Pancreas (tissue), 10 donors: ENCODE data around the gene DGCR6. TPM values are rescaled to one million over a fixed set of nuclear protein-coding genes. Genes with fewer than 3 reads are reported as not detected.
"Not testable (repeated sequence)": the region's sequence is repeated elsewhere in the genome, so short reads cannot be mapped to it uniquely, and the experiment has no call there.

Experiments used
- ATAC-seq, 4 donors: fragments of 200-7000 bp; cut with Tn5 transposase; one replicate each; pipeline versions ENCODE4 v1.8.0 to v1.9.1; 2020; ENCODE audit warnings: mild to moderate bottlenecking in 4 of 4, moderate library complexity in 4 of 4
- DNase-seq, 6 donors: peaks; one replicate each; pipeline ENCODE4 v3.0.0-alpha.2; 2020
- FAIRE-seq: peaks from 2 replicates; lab custom pipeline; 2012; peaks lifted over from hg19 to GRCh38; lab: Jason Lieb, UNC
- H3K27ac ChIP-seq, 4 donors: fragments of 200-600 bp; sonication (generic); 1 replicate in 3 of 4; 2 replicates in 1 of 4; pipeline versions ENCODE4 v1.5.0 to v1.8.0; 2020
- H3K27me3 ChIP-seq, 4 donors: fragments of 200-600 bp; one replicate each; pipeline ENCODE4 v1.8.0; 2021
- H3K36me3 ChIP-seq, 3 donors: fragments of 200-600 bp; sonication (generic) in 1 of 3; one replicate each; pipeline versions ENCODE4 v1.5.0 to v1.8.0; 2020 to 2021
- H3K4me1 ChIP-seq, 3 donors: fragments of 200-600 bp; one replicate each; pipeline ENCODE4 v1.8.0; 2021
- H3K4me3 ChIP-seq, 4 donors: fragments of 200-600 bp; sonication (generic) in 2 of 4; one replicate each; pipeline versions ENCODE4 v1.5.0 to v1.8.0; 2020 to 2021
- H3K9me3 ChIP-seq, 4 donors: fragments of 200-600 bp; one replicate each; pipeline ENCODE4 v1.8.0; 2021
- WGBS, 2 donors: extraction: QIAGEN DNeasy Blood & Tissue Kit; methylation state at CpG; one replicate each; pipeline ENCODE4 v1.1.7; 2013; 5-methylcytosine and 5-hydroxymethylcytosine counted together
- intact Hi-C, 3 donors: fragments of 100-400 bp; cut with DNase I; formaldehyde crosslinking; loops; one replicate each; pipeline versions ENCODE4 v1.11.1 to v1.14.2; 2022
- polyA plus RNA-seq, 2 donors: library from polyadenylated mRNA; stranded (reverse); fragments of 200-250 nt; gene quantifications; one replicate each; pipeline ENCODE4 v1.2.3, GENCODE V29; 2013
- total RNA-seq, 6 donors: library from RNA; stranded (reverse); fragmentation: NEBNext Ultra II Directional in 4 of 6; extraction: Animal tissue kit (Norgen Biotek cat#: 25700) in 4 of 6; gene quantifications; one replicate each; pipeline versions ENCODE4 v1.2.1 to v1.2.4, GENCODE V29; 2021 to 2023
- TF ChIP-seq, protein P1 (sequence below), 4 donors: fragments of 200-600 bp; sonication (generic) in 3 of 4; IDR thresholded peaks; one replicate each; pipeline versions ENCODE4 v1.5.0 to v1.8.0; 2021; ENCODE audit warnings: antibody characterized with exemption in 4 of 4
- donor health status: healthy with polysubstance abuse.
- donor health status: DM: no; HTN: no; CAD: no; lungs with moderate emphysema.
- donor health status: DM: no; HTN: no; CAD: no.
- donor health status: control.
- donor health status: control.
- donor health status: Bipolar disorder and iron deficiency.
- donor health status: DM: yes; HTN: yes; CAD: no.
- donor health status: DM: no; HTN: no; CAD: no.
- donor health status: DM: no; HTN: no; CAD: no.
- donor health status: DM: yes; HTN: yes; CAD: no.

The DGCR6 gene
- total and polyA plus RNA-seq, 8 donors: 0.76 to 4.1 (median 2.0) TPM

DNA sequence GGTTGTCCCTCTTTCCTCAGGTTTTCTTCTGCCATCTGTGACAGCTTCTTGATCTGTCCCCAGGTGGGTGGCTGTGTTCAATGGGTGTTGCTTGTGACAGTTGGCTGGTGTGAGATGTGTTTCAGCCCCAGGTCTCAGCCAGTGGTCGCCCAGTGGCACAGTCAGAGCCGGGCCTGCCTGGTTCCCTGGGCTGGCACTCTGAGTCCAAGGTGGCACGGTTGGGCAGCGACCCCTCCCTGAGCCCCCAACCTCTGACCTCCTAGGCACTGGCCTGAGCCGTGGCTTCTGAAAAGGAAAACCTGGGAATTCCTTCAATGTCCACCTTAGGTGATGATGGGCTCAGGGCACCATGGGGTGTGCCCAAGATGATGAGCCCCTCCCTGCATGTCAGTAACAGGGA is 44.0 kb downstream of the DGCR6 start:
- TF ChIP-seq, protein P1, sequence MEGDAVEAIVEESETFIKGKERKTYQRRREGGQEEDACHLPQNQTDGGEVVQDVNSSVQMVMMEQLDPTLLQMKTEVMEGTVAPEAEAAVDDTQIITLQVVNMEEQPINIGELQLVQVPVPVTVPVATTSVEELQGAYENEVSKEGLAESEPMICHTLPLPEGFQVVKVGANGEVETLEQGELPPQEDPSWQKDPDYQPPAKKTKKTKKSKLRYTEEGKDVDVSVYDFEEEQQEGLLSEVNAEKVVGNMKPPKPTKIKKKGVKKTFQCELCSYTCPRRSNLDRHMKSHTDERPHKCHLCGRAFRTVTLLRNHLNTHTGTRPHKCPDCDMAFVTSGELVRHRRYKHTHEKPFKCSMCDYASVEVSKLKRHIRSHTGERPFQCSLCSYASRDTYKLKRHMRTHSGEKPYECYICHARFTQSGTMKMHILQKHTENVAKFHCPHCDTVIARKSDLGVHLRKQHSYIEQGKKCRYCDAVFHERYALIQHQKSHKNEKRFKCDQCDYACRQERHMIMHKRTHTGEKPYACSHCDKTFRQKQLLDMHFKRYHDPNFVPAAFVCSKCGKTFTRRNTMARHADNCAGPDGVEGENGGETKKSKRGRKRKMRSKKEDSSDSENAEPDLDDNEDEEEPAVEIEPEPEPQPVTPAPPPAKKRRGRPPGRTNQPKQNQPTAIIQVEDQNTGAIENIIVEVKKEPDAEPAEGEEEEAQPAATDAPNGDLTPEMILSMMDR (IDR thresholded peaks at IDR 0.05): no peak
- no peak overlapping the region for H3K4me3 ChIP-seq
- no peaks in the 10 kb centered on the region for H3K27me3 ChIP-seq
- ATAC-seq: no peak
- no peaks in the 10 kb centered on the region for H3K9me3 ChIP-seq
- no peak overlapping the region for H3K27ac ChIP-seq
- 79 to 83% methylated on average over 5 of the region's 5 CpGs for WGBS, 2 donors
- no peaks in the 10 kb centered on the region for H3K36me3 ChIP-seq
- H3K4me1 ChIP-seq: no peaks in the 10 kb centered on the region
- intact Hi-C loops: no loop called here
- no peak for FAIRE-seq
- DNase-seq: peak in 5 of 6 donors; percentile 0 to 43 (median 16)

DNA sequence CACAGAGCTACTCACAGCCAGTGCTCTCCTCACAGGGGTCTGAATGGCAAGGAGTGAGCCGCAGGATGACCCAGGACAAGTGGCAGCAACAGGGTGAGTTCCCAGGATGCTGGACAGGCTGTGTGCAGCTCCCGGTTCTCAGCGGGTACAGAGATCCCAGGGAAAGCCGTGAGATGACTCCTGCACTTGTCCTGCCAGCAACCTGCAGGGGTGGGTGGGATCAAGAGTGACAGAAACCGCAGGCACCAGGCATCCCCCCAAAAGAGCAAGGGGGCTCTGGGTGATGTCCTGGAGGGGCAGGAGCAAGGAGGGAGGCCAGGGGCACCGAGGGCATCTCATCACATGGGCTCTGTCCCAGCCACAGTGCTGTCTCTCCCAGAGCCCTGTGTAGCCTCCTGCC is 45.9 kb downstream of the DGCR6 start:
- intact Hi-C loops: no loop called here
- Histone ChIP-seq H3K27me3 (no peaks in the 10 kb centered on the region), H3K27ac (no peak overlapping the region), H3K36me3 (no peaks in the 10 kb centered on the region), H3K4me1 (no peaks in the 10 kb centered on the region), H3K4me3 (no peak overlapping the region), H3K9me3 (no peaks in the 10 kb centered on the region)
- 63 to 69% methylated on average over 5 of the region's 6 CpGs for WGBS, 2 donors
- ATAC-seq: no peak
- FAIRE-seq: no peak
- TF ChIP-seq, protein P1 (IDR thresholded peaks at IDR 0.05): no peak
- DNase-seq: peak in 4 of 6 donors; percentile 1 to 29 (median 4)

DNA sequence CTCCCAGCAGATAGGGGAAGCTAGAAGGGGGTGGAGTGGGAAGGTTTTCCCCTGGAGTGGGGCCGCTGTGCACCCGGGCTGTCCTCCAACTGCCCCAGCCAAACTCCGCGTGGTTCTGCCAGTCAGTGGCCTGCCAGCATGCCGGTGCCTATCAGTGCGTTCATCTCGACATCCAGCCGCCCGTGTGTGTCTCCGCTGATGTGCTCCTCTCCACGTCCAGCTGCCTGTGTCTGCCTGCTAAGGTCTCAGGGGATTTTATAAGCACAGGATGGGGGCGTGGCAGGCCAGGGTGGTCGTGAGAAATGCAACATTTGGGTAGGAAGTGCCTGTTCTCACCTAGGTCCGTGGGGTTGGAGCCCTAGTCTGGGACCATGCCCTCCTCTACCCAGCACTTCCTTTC is 47.0 kb downstream of the DGCR6 start:
- intact Hi-C loops, ATAC-seq, H3K27me3 ChIP-seq, H3K4me1 ChIP-seq, FAIRE-seq, H3K27ac ChIP-seq, H3K4me3 ChIP-seq, H3K36me3 ChIP-seq, H3K9me3 ChIP-seq: not testable (repeated sequence)
- WGBS, 2 donors: 34 to 55% methylated on average over 12 to 13 of the region's 14 CpGs
- peak in 3 of 6 donors; percentile 10 to 43 (median 41) for DNase-seq

DNA sequence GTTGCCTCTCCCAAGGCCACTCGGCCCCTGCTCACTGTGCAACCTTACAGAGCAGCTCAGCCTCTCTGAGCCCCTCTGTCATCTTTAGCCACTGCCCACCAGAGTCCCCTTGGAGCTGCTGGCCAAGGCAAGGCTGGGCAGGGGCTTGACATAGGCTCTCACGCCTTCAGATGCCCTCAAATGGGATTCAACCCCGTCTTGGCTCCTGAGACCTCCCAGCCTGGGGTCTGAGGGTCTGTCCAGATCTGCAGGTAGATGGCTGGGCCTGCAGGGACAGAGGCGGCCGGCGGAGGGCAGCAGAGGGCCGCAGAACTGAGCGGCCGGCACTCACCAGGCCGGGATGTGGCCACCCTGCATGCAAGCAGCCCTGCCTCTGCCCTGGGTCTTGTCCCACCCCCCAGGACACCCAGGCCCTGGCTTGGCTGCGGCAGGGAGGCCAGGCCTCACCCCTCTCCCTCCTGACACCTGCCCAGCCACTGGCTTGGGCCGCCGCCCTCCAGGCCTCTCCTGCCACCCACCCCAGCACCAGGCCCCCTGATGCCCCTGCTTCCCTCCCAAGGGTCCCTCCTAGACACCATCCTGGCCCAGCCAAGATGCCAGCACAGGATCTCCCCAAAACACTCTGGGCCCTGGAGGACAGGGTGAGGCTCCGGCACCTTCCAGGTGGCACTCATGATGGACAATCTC is 48.3 kb downstream of the DGCR6 start:
- FAIRE-seq, intact Hi-C loops, H3K27me3 ChIP-seq, H3K9me3 ChIP-seq, H3K4me1 ChIP-seq, H3K36me3 ChIP-seq, H3K27ac ChIP-seq, H3K4me3 ChIP-seq: not testable (repeated sequence)
- ATAC-seq: peak; percentile 85 to 98 (median 95)
- WGBS, 2 donors: 12 to 20% methylated on average over 8 to 14 of the region's 14 CpGs
- DNase-seq: peak; percentile 29 to 91 (median 81)
- TF ChIP-seq, protein P1 (IDR thresholded peaks at IDR 0.05): peak; percentile 59 to 75 (median 65)

DNA sequence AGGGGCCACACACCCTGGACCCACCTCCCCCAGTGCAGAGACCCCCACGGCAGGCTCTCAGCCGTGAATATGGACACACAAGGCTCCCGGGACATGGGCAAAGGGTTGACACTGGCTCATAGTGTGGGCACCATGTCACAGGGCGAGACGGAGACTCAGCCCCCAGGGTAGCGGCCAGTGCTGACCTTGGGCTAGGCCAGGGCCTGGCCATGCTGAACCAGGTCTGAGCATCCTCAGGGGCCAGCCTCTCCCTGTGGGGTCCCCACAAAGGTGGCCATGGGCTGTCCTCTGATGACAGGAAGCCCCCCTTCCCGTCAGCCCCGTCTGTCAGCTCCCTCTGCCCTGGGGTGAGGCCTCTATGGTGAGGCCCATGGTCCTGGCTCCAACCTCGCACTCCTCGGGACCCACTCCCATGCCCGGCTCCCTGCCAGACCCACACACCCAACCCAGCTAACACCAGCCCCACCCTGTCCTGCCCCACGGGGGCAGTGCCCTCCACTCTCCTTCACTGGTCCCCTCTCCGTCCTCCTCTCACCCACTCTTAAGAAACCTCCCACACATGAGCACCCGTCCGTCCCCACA is 49.0 kb downstream of the DGCR6 start:
- H3K36me3 ChIP-seq: no peaks in the 10 kb centered on the region
- FAIRE-seq: no peak
- intact Hi-C loops: no loop called here

More for the DNA sequence above, 49.0 kb downstream of the DGCR6 start:
- Histone ChIP-seq H3K4me3 (no peak overlapping the region), H3K9me3 (no peaks in the 10 kb centered on the region), H3K27me3 (no peaks in the 10 kb centered on the region), H3K27ac (no peak overlapping the region), H3K4me1 (no peaks in the 10 kb centered on the region)
- DNase-seq: peak in 4 of 6 donors; percentile 12 to 60 (median 20)
- 77 to 82% methylated on average over 15 of the region's 15 CpGs for WGBS, 2 donors
- ATAC-seq: no peak
- TF ChIP-seq, protein P1 (IDR thresholded peaks at IDR 0.05): no peak
